Activated naive CD8-positive, alpha-beta T cell treated with anti-CD3 and anti-CD28 coated beads, Interleukin-2, amount 50 U/mL, for 24 hours (primary cell): Measurements from ENCODE around the gene HOXA7.

Experiments
- ATAC-seq: fragments of 150-1000 bp; cut with Tn5 transposase; one replicate; pipeline ENCODE4 v1.10.0; 2021
- DNase-seq: peaks from one replicate; pipeline ENCODE4 v3.0.0; 2021
- H3K27ac Mint-ChIP-seq: one replicate; pipeline ENCODE4 v1.8.0; 2021; ENCODE audit warnings: mild to moderate bottlenecking, mixed read lengths
- H3K27me3 Mint-ChIP-seq: one replicate; pipeline ENCODE4 v1.8.0; 2021; ENCODE audit warnings: mixed read lengths
- H3K36me3 Mint-ChIP-seq: one replicate; pipeline ENCODE4 v1.8.0; 2021; ENCODE audit warnings: low read depth, mixed read lengths
- H3K4me1 Mint-ChIP-seq: one replicate; pipeline ENCODE4 v1.8.0; 2021; ENCODE audit warnings: mixed read lengths
- H3K4me3 Mint-ChIP-seq: one replicate; pipeline ENCODE4 v1.8.0; 2021; ENCODE audit warnings: mild to moderate bottlenecking, moderate library complexity, mixed read lengths
- H3K9me3 Mint-ChIP-seq: one replicate; pipeline ENCODE4 v1.8.0; 2021; ENCODE audit warnings: mixed read lengths

Gene HOXA7

DNA sequence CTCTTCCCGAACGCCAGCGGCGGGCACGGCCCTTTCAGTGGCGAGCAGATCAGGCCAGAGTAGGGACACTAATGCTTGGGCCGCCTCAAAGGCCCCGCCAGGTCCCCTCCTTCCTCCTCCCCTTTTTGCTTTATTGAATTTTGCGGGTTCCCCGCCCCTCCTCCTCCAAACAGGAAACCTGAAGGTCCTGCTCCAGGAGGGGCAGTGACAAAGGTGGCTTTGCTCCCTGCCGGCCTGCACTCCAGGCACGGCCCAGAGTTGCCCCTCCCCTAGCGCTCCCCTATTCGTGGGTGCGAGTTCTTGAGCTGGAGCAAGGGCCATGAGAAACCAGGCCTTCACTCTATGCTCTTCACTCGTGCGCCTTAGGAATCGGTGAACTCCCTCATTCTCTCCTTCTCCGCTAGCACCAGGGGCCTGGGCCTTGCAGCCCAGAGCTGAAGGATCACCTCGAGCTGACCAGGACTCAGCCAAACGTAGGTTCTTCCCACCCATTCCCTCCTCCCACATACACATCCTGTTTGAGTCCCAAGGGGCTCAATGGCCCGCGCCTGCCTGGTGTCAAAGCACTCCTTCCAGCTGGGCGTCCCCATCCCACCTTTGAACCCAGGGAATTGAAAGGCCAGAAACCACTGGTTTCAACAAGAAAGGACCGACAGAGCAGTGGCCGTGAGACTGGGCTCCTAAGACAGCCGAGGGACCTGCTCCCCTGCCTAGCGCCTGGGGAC is 8.3 kb downstream of the HOXA7 start:
- no peak for DNase-seq
- no peak for ATAC-seq
- Mint-ChIP-seq H3K27ac (no peak overlapping the region), H3K9me3 (no peaks in the 10 kb centered on the region), H3K4me1 (peaks cover 25% of the 10 kb centered on the region), H3K27me3 (peaks cover 75% of the 10 kb centered on the region), H3K4me3 (peak overlapping the region; percentile 26), H3K36me3 (no peaks in the 10 kb centered on the region)

DNA sequence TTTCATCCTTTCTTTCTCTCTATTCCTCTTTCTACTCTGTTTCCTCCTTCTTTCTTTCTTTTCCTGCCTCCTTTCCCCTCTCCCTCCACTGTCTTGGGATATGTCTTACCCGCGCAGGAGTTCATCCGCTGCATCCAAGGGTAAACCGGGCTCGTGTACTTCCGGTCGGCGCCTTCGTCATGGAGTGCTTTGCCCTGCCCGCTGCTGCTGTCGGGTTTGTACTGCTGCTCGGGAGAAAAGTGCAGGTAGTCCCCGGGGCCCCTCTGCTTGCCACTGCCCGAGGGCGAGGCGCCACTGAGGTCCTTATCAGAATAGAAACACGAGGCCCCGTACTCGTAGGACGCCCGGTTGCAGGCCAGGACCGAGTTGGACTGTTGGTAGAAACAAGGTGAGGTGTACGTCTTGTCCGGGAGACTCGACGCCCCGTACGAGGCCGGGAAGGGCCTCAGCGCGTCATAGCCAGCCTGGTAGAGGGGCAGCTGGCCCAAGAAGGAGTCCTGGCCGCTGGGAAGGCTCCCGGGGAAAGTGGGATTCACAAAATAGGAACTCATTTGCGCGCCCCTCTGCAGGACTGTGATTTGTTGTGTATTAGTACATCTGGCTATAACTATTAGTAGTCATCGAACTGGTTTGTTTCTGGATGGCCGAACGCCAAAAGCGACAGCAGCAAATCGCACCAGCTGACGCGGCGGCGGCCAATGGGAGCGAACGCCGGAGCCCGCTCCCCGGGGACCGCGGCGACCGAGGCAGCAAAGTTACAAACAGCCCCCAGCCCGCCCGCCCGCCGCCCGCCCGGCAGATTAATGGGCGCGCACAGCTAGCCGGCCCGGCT is 9.1 kb downstream of the HOXA7 start, which contains the start of gene HOXA6:
Gene HOXA6, minus strand, starts transcription at position 576 of the 832 bp plus-strand sequence. Its CDS starts 25 bp downstream, at position 551.
- DNase-seq (no peak), ATAC-seq (no peak)
- Mint-ChIP-seq H3K36me3 (no peaks in the 10 kb centered on the region), H3K27me3 (peaks cover 74% of the 10 kb centered on the region), H3K27ac (no peak within 1 kb of the TSS), H3K4me3 (peak within 1 kb of the TSS; percentile 26), H3K4me1 (peaks cover 27% of the 10 kb centered on the region), H3K9me3 (no peaks in the 10 kb centered on the region)

DNA sequence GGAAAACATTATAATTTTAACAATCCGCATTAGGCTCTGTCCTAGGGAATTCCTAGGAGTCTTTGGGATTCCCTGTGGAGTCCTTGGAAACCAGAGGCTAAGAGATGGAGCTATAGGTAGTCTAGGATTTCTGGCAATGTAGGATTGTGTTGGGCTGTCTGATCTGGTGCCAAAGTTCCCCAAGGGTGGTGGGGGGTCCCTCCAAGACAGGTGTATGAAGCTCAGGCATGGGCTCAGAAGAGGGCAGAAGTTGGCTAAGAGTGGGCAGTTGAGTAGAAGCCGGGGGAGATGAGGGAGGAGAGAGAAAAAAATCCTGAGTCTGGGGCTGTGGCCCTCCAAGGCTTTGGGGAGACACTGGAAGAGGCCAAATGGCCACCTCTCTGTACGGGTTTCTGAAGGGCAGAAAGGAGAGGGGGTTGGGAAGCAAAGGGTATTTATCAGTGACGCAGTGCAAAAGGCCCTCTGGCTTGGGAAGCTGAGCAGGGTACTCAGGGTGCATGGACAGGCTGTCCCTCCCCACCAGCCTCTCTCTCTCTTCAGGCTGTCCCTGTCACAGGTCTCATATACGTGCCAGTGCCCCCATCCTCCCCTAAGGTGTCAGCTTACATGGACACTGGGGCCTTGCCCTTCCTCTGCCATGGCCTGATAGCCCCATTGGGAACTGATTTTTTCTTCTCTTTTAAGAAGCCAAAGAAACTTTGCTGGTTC is 9.8 kb downstream of the HOXA7 start:
- peaks cover 21% of the 10 kb centered on the region for H3K4me1 Mint-ChIP-seq
- DNase-seq (no peak), ATAC-seq (no peak)
- peaks cover 67% of the 10 kb centered on the region for H3K27me3 Mint-ChIP-seq
- H3K9me3 Mint-ChIP-seq: no peaks in the 10 kb centered on the region
- no peak overlapping the region for H3K4me3 Mint-ChIP-seq
- no peak overlapping the region for H3K27ac Mint-ChIP-seq
- H3K36me3 Mint-ChIP-seq: no peaks in the 10 kb centered on the region

DNA sequence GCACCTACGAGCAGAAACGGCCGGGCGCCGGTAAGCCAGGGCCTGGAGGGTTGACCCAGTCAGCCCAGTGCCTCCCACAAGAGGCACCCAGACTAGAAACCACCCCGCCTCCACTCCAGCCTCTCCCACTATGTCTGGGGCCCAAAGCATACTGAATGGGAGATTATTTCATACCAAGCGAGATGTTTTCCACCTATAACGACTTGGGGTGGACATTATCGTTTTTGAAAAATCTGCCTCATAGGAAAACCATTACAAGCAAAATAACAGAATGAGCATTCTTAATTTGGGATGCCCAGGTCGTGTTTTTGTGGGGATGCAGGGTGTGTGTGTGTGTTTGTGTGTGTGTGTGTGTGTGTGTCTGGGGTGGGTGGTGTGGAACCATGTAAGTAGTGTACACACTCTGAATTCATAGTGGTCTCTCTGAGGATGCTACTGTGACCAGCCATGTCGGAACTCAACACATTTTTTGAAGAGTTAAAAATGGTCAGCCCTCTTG is 10.5 kb downstream of the HOXA7 start:
- peaks cover 63% of the 10 kb centered on the region for H3K27me3 Mint-ChIP-seq
- H3K36me3 Mint-ChIP-seq: no peaks in the 10 kb centered on the region
- H3K4me1 Mint-ChIP-seq: peaks cover 14% of the 10 kb centered on the region
- ATAC-seq (no peak), DNase-seq (no peak)
- no peak overlapping the region for H3K27ac Mint-ChIP-seq
- H3K9me3 Mint-ChIP-seq: no peaks in the 10 kb centered on the region
- no peak overlapping the region for H3K4me3 Mint-ChIP-seq

DNA sequence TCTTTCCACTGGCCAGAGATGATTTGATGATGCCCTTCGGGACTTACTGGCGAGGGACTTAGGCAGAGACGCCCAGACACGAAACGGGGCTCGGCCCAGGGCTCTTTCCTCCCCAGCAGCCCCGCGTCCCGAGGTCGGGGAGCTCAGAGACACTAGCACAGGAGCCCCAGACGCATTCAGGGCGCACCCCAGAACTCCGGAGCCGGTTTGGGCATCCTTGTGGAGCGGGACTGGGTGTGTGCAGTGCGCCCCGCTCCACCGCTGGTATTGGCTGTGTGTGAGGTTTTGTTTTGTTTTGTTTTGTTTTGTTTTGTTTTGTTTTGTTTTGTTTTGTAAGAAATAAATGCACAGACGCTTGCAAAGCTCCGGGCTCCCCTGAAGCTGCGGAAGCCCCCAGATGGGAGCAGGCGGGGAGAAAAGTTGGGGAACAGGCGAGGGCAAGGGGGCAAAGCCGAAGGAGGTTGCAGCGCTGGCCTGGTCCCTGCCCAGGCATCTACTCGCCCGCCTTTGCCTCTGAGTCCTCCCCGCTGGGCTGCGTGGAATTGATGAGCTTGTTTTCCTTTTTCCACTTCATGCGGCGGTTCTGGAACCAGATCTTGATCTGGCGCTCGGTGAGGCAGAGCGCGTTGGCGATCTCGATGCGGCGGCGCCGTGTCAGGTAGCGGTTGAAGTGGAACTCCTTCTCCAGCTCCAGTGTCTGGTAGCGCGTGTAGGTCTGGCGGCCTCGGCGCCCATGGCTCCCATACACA is 11.1 kb downstream of the HOXA7 start:
- no peak overlapping the region for H3K4me3 Mint-ChIP-seq
- H3K27ac Mint-ChIP-seq: no peak overlapping the region
- peaks cover 10% of the 10 kb centered on the region for H3K4me1 Mint-ChIP-seq
- H3K27me3 Mint-ChIP-seq: peaks cover 59% of the 10 kb centered on the region
- DNase-seq (no peak), ATAC-seq (no peak)
- H3K36me3 Mint-ChIP-seq: no peaks in the 10 kb centered on the region
- H3K9me3 Mint-ChIP-seq: no peaks in the 10 kb centered on the region

DNA sequence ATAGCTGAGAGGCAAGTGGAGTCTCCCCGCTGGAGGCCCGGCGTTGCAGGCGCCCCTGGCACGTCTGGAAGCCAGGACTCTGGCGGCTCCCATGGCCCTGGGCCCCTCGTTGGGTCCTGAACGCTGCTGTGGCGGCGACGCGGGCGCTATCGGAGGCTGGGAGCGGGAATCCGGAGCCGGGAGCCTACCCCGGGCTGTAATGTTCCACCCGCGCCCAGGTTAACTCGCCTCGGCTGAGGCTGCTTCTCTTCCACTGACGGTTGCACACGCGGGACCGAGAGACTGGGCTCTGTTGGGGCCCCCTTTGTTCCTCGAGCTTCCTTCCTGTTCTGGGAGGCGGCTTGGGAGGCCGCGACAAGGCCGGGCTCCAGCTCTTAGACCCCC is 11.7 kb downstream of the HOXA7 start:
- Mint-ChIP-seq H3K9me3 (no peaks in the 10 kb centered on the region), H3K4me1 (peaks cover 8% of the 10 kb centered on the region), H3K4me3 (no peak overlapping the region), H3K27ac (no peak overlapping the region), H3K36me3 (no peaks in the 10 kb centered on the region), H3K27me3 (peaks cover 54% of the 10 kb centered on the region)
- ATAC-seq (no peak), DNase-seq (no peak)

DNA sequence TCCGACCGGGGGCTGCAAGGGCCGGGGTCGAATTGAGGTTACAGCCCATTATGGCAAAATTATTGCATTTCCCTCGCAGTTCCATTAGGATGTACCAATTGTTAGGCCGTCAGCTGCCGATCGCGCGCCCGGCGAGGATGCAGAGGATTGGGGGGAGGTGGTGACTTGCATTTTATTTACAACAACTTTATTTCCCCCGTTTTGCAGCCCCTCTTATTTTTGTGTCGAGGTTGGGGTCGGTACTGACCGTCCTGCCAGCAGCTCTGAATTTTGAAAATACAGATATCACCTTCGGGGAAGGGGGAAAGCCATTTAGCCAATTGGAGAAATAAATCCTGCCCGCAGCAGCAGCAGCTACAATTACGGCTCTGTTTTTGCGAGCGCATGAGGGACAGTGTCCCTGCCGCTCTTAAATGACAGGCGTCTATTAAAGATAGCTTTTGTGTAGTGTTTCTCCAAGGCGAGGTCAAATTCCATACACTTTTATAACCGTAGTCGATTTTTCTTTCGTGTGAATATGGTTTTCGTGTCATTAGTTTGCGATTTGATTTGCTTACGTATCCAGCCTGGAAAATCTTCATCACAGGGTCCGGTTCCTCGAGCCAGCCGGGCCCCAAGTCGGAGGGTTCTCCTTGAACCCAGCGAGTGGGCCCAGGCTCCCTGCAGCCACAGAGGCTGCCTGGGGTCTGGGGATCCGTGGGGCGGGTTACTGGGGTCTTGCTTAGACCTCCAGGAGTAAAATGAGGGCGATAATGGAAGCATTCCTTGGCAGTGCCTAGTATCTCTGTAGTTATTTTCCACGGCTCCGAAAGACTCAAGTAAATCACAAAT is 12.3 kb downstream of the HOXA7 start:
- ATAC-seq (no peak), DNase-seq (no peak)
- H3K4me3 Mint-ChIP-seq: no peak overlapping the region
- H3K9me3 Mint-ChIP-seq: no peaks in the 10 kb centered on the region
- H3K36me3 Mint-ChIP-seq: no peaks in the 10 kb centered on the region
- H3K4me1 Mint-ChIP-seq: peaks cover 8% of the 10 kb centered on the region
- H3K27me3 Mint-ChIP-seq: peaks cover 48% of the 10 kb centered on the region
- H3K27ac Mint-ChIP-seq: no peak overlapping the region

DNA sequence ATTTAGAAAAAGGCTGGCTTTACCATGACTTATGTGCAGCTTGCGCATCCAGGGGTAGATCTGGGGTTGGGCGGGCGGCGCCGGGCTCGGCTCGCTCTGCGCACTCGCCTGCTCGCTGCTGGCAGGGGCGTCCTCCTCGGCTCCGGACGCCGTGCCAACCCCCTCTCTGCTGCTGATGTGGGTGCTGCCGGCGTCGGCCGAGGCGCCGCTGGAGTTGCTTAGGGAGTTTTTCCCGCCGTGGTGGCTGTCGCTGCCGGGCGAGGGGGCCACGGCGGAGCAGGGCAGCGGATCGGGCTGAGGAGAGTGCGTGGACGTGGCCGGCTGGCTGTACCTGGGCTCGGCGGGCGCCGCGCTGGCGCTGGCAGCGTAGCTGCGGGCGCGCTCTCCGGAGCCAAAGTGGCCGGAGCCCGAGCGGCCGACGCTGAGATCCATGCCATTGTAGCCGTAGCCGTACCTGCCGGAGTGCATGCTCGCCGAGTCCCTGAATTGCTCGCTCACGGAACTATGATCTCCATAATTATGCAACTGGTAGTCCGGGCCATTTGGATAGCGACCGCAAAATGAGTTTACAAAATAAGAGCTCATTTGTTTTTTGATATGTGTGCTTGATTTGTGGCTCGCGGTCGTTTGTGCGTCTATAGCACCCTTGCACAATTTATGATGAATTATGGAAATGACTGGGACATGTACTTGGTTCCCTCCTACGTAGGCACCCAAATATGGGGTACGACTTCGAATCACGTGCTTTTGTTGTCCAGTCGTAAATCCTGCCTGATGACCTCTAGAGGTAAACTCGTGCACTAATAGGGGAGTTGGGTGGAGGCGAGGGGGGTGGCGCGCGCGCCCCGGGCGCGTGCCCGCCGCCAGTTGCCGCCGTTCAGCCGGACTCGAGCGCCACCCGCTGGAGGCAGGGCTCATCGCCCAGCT is 13.2 kb downstream of the HOXA7 start, which contains the start of gene HOXA5:
Gene HOXA5, minus strand, starts transcription at position 659 of the 927 bp plus-strand sequence. Its CDS starts 74 bp downstream, at position 585.
- ATAC-seq (no peak), DNase-seq (no peak)
- Mint-ChIP-seq H3K36me3 (no peaks in the 10 kb centered on the region), H3K9me3 (no peaks in the 10 kb centered on the region), H3K4me1 (peaks cover 5% of the 10 kb centered on the region), H3K27ac (no peak within 1 kb of the TSS), H3K4me3 (no peak within 1 kb of the TSS), H3K27me3 (peaks cover 47% of the 10 kb centered on the region)

DNA sequence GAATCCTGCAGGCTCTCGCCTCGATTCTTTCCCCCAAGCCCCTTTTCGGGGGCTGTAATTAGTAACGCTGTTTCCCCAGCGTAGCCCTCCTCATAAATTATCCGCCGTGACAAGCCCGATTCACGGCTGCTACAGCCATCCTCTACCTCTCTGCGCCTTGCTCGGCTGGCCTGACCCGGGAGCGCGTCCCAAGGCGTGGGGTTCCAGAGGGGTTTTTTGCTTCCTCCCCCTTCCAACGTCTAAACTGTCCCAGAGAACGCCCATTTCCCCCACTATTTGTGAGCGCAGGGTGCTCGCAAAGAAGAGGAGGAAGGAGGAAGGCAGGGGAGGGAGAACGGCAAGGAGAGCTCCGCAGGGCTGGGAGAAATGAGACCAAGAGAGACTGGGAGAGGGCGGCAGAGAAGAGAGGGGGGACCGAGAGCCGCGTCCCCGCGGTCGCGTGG is 13.9 kb downstream of the HOXA7 start:
- H3K27ac Mint-ChIP-seq: no peak overlapping the region
- peaks cover 2% of the 10 kb centered on the region for H3K4me1 Mint-ChIP-seq
- H3K27me3 Mint-ChIP-seq: peaks cover 50% of the 10 kb centered on the region
- ATAC-seq: no peak
- DNase-seq: no peak
- H3K4me3 Mint-ChIP-seq: no peak overlapping the region
- no peaks in the 10 kb centered on the region for H3K36me3 Mint-ChIP-seq
- no peaks in the 10 kb centered on the region for H3K9me3 Mint-ChIP-seq

DNA sequence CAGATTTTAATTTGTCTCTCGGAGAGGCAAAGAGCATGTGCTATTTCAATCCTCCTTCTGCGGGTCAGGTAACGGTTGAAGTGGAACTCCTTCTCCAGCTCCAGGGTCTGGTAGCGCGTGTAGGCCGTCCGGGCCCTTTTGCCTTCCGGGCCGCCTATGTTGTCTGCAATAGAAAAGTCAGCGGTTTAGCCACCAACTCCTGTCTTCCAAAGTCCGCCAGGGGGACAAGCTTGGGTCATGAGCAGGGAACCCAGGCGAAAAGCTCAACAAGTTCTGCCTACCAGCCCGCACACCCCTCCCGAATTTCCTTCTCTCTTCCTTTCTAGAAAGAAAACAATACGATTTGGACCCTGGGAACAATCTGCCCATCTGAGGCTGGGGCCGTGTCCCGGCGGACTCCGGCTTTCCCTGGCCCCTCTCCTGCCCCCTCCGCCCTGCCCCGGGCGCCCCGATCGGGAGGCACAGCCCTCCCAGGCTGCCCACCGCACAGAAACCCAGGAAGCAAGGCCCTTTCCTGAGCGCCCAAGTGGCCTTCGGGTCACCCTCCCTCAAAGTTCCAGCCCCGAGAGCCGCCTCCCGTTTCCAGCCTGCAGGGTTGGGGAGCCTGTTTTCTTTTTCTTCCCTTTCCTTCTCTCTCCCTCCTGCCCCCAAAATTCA is 14.4 kb downstream of the HOXA7 start:
- Mint-ChIP-seq H3K27ac (no peak overlapping the region), H3K9me3 (no peaks in the 10 kb centered on the region), H3K27me3 (peaks cover 49% of the 10 kb centered on the region), H3K4me3 (no peak overlapping the region), H3K4me1 (peaks cover 4% of the 10 kb centered on the region), H3K36me3 (no peaks in the 10 kb centered on the region)
- DNase-seq: no peak
- no peak for ATAC-seq

DNA sequence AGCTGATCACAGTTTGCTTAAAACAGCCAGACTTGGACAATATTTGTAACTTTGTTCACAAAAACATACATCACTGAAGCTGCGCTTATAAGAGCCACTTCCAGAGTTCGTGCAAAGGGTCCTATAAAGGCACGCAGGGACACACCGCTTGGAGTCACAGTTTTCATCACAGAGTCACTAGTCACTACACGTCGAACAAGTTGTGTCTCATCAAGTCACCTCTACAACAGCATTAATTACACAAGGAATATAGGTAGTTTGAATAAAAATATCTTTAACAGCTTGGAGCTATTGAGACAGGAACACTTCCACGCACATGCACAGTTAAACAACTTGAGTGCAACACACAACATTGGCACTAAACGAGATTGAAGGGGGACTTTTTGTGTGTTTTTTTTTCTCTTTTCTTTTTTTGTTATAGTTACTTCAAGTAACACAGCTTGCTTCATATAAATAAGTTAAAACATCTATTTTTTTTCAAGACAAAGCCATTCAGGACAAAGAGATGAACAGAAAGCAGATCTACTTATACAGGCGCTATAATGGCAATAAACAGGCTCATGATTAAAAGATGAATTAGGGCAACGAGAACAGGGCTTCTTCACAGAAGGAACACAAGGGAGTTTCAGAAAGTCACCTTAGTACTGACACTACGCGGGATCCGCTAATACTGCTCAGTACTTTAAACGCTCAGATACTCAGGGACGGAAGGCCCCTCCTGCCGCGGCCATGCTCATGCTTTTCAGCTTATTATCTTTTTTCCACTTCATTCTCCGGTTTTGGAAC is 15.1 kb downstream of the HOXA7 start:
- H3K36me3 Mint-ChIP-seq: no peaks in the 10 kb centered on the region
- no peak overlapping the region for H3K27ac Mint-ChIP-seq
- ATAC-seq (no peak), DNase-seq (no peak)
- peaks cover 47% of the 10 kb centered on the region for H3K27me3 Mint-ChIP-seq
- peaks cover 4% of the 10 kb centered on the region for H3K4me1 Mint-ChIP-seq
- H3K4me3 Mint-ChIP-seq: no peak overlapping the region
- no peaks in the 10 kb centered on the region for H3K9me3 Mint-ChIP-seq
